Keratinocyte (primary cell): Measurements from ENCODE around the gene HOXB8.

Experiments
- EZH2 ChIP-seq: IDR thresholded peaks from one replicate; pipeline ENCODE4 v1.6.1; 2012; ENCODE audit warnings: inconsistent platforms, mild to moderate bottlenecking, low read length, moderate library complexity
- TF ChIP-seq, protein P1 (sequence below), 3 experiments: IDR thresholded peaks in 1 of 3; conservative IDR thresholded peaks in 1 of 3; optimal IDR thresholded peaks in 1 of 3; 2 replicates in 2 of 3; 3 replicates in 1 of 3; pipeline versions ENCODE3 to v1.5.1; 2011; ENCODE audit warnings: low read length in 3 of 3, mild to moderate bottlenecking in 3 of 3, moderate library complexity in 2 of 3, control low read depth in 1 of 3, inconsistent platforms in 1 of 3; ENCODE audit not compliant: insufficient read depth in 2 of 3; ENCODE audit errors: extremely low read depth in 1 of 3

DNA sequence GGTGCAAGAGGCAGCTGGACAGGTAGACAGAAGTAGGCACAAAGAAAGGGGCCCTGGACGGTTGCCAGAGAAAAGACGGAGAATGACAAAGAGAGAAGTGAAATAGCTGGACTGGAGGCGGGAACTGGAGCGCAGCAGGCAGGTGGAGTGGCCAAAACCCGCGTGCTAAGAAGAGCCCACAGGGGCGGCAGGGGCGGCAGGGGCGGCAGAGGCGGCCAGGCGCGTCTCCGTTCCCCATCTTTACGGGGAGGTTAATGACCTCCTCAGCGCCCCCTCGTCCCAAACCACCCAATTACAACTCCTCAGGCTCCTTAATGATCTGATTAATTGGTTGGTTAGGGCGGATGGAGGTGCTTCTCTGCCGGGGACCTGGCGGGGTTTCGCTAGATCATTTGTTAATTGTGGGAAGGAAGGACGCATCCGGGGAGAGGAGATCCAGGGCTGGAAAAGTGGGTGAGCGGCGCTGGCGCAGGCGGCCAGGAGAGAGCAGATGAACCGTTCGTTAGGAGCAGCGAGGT lies 26.5 kb upstream of the HOXB8 start:
- TF ChIP-seq, protein P1, sequence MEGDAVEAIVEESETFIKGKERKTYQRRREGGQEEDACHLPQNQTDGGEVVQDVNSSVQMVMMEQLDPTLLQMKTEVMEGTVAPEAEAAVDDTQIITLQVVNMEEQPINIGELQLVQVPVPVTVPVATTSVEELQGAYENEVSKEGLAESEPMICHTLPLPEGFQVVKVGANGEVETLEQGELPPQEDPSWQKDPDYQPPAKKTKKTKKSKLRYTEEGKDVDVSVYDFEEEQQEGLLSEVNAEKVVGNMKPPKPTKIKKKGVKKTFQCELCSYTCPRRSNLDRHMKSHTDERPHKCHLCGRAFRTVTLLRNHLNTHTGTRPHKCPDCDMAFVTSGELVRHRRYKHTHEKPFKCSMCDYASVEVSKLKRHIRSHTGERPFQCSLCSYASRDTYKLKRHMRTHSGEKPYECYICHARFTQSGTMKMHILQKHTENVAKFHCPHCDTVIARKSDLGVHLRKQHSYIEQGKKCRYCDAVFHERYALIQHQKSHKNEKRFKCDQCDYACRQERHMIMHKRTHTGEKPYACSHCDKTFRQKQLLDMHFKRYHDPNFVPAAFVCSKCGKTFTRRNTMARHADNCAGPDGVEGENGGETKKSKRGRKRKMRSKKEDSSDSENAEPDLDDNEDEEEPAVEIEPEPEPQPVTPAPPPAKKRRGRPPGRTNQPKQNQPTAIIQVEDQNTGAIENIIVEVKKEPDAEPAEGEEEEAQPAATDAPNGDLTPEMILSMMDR (optimal IDR thresholded peaks at IDR 0.05 in 1 of 3, IDR thresholded peaks at IDR 0.05 in 1 of 3, conservative IDR thresholded peaks at IDR 0.05 in 1 of 3; ENCODE audit: extremely low read depth in 1 of 3, insufficient read depth in 2 of 3, low read length in 3 of 3), result no peak
- TF ChIP-seq EZH2, result no peak
